ENCODE measurements around the gene DRP2. TPM values are rescaled to one million over a fixed set of nuclear protein-coding genes. Genes with fewer than 3 reads are reported as not detected.

The DRP2 gene, protein sequence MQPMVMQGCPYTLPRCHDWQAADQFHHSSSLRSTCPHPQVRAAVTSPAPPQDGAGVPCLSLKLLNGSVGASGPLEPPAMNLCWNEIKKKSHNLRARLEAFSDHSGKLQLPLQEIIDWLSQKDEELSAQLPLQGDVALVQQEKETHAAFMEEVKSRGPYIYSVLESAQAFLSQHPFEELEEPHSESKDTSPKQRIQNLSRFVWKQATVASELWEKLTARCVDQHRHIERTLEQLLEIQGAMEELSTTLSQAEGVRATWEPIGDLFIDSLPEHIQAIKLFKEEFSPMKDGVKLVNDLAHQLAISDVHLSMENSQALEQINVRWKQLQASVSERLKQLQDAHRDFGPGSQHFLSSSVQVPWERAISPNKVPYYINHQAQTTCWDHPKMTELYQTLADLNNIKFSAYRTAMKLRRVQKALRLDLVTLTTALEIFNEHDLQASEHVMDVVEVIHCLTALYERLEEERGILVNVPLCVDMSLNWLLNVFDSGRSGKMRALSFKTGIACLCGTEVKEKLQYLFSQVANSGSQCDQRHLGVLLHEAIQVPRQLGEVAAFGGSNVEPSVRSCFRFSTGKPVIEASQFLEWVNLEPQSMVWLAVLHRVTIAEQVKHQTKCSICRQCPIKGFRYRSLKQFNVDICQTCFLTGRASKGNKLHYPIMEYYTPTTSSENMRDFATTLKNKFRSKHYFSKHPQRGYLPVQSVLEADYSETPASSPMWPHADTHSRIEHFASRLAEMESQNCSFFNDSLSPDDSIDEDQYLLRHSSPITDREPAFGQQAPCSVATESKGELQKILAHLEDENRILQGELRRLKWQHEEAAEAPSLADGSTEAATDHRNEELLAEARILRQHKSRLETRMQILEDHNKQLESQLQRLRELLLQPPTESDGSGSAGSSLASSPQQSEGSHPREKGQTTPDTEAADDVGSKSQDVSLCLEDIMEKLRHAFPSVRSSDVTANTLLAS
- under 1 TPM in 2 of 4 donors, not detected in 2; 0.17 to 0.22 TPM for total RNA-seq

DNA sequence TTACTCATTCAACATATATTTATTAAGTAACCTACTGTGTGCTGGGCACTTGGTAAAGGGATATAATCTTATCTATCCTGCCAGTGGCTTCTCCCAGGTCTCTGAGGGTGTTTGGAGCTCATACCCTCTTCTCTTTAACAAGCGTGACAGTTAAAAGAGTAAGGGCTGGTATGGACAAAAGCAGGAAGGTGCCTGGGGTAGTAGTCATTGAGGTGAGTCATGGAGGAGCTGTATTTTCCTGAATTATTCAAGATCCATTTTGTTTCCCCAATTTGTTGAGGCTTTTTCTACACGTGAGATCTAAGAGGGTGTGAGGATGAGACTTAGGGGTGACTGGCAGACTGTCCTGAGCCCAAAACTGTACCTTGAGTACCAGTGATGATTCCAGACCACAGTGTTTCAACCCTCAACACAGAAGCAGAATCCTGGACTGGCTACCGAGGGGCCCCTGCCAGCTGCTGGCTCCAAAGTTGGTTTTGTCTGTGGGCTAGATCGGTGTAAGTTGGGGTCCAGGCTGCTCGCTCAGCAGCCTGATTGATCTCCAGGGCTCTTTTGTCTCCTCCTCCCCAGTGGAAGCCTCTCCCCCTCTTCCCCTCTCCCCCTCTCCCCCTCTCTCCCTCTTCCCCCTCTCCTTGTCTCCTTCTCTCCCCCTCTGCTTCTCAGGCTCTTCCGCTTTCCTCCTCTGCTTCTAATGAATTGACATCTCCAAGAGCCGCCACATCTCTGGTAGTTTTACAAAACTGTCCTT is at the start of gene DRP2:
DRP2 (plus strand) TSS at position 671 of the 748 bp plus-strand sequence. CDS start 11,862 bp downstream, outside the sequence.
- TF ChIP-seq, protein P1, sequence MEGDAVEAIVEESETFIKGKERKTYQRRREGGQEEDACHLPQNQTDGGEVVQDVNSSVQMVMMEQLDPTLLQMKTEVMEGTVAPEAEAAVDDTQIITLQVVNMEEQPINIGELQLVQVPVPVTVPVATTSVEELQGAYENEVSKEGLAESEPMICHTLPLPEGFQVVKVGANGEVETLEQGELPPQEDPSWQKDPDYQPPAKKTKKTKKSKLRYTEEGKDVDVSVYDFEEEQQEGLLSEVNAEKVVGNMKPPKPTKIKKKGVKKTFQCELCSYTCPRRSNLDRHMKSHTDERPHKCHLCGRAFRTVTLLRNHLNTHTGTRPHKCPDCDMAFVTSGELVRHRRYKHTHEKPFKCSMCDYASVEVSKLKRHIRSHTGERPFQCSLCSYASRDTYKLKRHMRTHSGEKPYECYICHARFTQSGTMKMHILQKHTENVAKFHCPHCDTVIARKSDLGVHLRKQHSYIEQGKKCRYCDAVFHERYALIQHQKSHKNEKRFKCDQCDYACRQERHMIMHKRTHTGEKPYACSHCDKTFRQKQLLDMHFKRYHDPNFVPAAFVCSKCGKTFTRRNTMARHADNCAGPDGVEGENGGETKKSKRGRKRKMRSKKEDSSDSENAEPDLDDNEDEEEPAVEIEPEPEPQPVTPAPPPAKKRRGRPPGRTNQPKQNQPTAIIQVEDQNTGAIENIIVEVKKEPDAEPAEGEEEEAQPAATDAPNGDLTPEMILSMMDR (IDR thresholded peaks at IDR 0.05; ENCODE audit: low read depth) = no peak

DNA sequence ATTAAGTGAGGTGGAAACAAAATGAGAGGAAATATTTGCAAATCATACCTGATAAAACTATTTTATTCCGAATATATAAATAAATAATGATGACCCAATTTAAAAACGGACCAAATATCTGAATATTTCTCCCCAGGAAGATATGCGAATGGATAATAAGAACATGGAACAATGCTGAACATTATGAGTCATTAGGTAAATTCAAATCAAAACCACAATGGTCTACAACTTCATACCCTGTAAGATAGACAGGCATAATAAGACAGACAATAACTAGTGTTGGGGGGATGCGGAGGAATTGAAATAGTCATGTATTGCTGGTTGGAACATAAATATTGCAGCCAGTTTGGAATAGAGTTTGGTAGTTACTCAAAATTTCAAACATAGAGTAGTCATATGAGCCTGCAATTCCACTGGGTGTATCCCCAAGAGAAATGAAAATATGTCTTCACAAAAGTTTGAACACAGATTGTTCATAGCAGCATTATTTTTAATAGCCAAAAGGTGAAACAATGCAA is 47.6 kb upstream of the DRP2 start:
- TF ChIP-seq, protein P1 (IDR thresholded peaks at IDR 0.05; ENCODE audit: low read depth) = no peak

DNA sequence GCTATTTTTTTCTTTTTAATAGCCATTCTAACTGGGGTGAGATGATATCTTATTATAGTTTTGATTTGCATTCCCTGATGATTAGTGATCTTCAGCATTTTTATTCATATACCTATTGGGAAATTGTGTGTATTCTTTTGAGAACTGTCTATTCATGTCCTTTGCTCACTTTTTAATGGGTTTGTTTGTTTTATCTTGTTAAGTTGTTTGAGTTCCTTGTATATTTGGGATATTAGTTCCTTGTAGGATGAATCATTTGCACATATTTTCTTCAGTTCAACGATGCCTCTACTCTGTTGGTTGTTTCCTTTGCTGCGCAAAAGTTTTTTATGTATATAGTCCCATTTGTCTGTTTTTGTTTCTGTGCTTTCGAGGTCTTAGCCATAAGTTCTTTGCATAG is 43.1 kb upstream of the DRP2 start:
- TF ChIP-seq, protein P1 (IDR thresholded peaks at IDR 0.05; ENCODE audit: low read depth) = no peak

DNA sequence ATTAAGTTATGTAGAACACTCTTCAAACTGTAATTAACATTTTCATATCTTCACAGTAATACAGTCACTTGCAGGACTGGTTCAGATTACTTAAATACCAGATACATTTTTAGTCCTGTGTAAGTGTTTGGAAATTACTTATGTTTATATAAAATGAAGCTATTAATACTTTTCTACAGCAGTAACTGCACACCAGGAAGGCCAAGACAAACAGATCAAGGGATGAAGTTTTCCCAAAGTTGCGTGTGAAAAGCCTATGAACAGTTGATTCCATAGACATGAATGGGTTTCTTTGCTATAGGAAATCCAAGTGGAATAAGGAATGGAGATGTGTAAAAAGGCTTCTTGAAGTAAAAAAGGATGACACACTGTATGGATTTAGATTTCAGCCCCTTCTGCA is 28.9 kb upstream of the DRP2 start:
- TF ChIP-seq, protein P1 (IDR thresholded peaks at IDR 0.05; ENCODE audit: low read depth) = no peak

DNA sequence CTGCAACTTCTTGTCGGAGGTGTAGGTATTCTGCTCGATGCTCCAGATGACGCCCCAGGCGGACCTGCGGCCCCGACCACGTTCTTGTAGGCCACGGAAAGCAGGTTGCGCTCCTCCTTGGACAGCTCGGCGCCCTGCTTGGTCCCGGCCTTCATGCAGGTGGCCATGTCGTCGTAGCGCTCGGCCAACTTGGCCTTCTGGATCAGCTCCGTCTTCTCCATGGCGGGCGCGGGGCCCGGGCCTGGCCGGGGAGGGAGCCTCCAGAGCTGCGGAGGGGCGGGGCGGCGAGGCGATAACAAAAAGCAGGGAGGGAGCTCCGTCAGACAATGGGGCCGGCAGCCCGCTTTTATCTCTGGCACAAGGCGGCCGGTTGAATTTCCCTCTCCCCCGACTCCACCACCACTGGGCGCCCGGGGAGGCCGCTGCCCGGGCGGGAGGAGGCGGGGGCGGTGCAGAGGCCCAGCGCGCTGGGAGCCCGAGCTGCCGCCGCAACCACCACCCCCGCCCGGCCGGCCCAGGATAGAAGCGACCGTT is 28.3 kb upstream of the DRP2 start:
- TF ChIP-seq, protein P1 (IDR thresholded peaks at IDR 0.05; ENCODE audit: low read depth) = no peak

DNA sequence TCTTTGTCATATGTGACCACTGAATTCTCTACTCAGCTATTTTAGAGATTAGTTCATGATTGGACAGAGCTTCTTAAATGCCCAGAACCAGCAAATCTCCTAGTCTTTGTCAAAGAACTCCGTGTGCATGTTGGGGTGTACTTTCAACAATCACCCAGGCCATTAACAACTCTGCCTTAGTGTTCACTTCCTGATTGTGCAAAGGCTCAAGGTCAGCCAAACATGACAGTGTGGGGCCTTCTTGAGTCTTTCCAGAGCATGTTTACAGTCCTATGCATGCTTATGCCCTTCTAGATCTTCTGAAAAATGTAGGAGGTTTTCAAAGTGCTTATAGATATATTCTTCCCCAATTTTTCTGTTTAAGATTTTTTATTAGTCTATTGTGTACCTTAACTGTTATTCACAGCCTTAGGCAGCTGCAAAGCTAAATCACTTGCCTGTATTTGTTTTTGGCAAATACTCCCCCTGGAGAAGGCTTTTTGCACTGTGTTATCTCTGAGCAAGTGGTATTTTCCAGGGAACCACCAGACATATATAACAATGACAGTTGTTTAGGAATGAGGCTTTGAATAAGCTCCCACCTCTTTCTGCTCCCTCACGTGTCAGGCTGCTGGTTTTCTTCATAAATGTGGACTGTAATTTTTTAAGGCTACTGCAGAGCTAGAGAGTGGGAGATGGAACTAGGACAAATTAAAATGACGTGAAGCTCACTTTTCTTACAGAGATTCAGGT is 24.0 kb upstream of the DRP2 start:
- TF ChIP-seq, protein P1 (IDR thresholded peaks at IDR 0.05; ENCODE audit: low read depth) = no peak

Data from subcutaneous adipose tissue (tissue), 4 donors.